Activated T-helper 1 cell treated with anti-CD3 and anti-CD28 coated beads, Interleukin-2, amount 50 U/mL, for 16 hours (primary cell): Measurements from ENCODE around the gene JAML.

ENCODE experiments used
- DNase-seq, 2 donors: peaks; one replicate each; pipeline ENCODE4 v3.0.0-alpha.2; 2020; ENCODE audit warnings: low read depth in 1 of 2, low spot score in 1 of 2

The JAML gene

GRCh38 chr11:118169300-118170140 is 55.3 kb downstream of the JAML start:
- no peak for DNase-seq

GRCh38 chr11:118168751-118169150 is 56.1 kb downstream of the JAML start:
- DNase-seq: no peak

GRCh38 chr11:118168316-118168715 is 56.5 kb downstream of the JAML start:
- DNase-seq: no peak

- no peak for DNase-seq
These were observed 56.9 kb downstream of the JAML start for GRCh38 chr11:118167906-118168305.

- no peak for DNase-seq
These were observed 57.6 kb downstream of the JAML start for GRCh38 chr11:118167253-118167652.

GRCh38 chr11:118166641-118167040 is 58.2 kb downstream of the JAML start:
- no peak for DNase-seq

GRCh38 chr11:118164885-118165284 is 59.9 kb downstream of the JAML start:
- DNase-seq: no peak

GRCh38 chr11:118163494-118163893 is 61.3 kb downstream of the JAML start:
- no peak for DNase-seq

- no peak for DNase-seq
These were observed 62.0 kb downstream of the JAML start for GRCh38 chr11:118162846-118163245.

- DNase-seq: no peak
These were observed 63.0 kb downstream of the JAML start for GRCh38 chr11:118161786-118162185.

- no peak for DNase-seq
These were observed 67.5 kb downstream of the JAML start for GRCh38 chr11:118157186-118157895.

GRCh38 chr11:118156531-118157185 is 68.2 kb downstream of the JAML start:
- no peak for DNase-seq

- DNase-seq: no peak
These were observed 68.9 kb downstream of the JAML start for GRCh38 chr11:118155776-118156530.

GRCh38 chr11:118154641-118155040 is 70.2 kb downstream of the JAML start:
- no peak for DNase-seq

- DNase-seq: no peak
These were observed 70.8 kb downstream of the JAML start for GRCh38 chr11:118153976-118154375.

GRCh38 chr11:118153516-118153915 is 71.3 kb downstream of the JAML start:
- no peak for DNase-seq

GRCh38 chr11:118152552-118153471 is 72.0 kb downstream of the JAML start, which contains the start of gene SCN4B:
Gene SCN4B (minus strand): TSS chr11:118152823. CDS start chr11:118152673, 150 bp downstream.
- no peak for DNase-seq

GRCh38 chr11:118152020-118152551 is 72.7 kb downstream of the JAML start:
- no peak for DNase-seq

GRCh38 chr11:118151431-118151830 is 73.4 kb downstream of the JAML start:
- DNase-seq: no peak

GRCh38 chr11:118149493-118149892 is 75.3 kb downstream of the JAML start:
- DNase-seq: no peak
